IPS DF 4.7 (cell line): ENCODE measurements around the gene WNK4.

Experiments
- DNase-seq: peaks from one replicate; pipeline ENCODE4 v3.0.0-alpha.2; 2013; ENCODE audit warnings: low spot score; ENCODE audit errors: extremely low read depth

Gene WNK4

DNA sequence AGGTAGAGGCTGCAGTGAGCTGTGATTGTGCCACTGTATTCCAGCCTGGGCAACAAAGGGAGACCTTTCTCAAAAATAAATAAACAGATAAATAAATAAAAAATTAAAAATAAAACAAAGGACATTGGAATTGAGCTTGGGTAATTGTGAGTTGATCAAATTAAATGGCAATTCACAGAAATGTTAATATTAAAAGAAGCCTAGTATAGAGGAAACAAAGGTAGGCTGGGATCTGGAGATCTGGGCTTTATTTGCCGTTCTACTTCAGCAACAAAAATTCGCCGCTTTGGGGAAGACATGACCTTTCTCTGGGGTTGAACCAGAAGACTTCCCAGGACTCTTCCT lies 7.5 kb upstream of the WNK4 start:
- no peak for DNase-seq

DNA sequence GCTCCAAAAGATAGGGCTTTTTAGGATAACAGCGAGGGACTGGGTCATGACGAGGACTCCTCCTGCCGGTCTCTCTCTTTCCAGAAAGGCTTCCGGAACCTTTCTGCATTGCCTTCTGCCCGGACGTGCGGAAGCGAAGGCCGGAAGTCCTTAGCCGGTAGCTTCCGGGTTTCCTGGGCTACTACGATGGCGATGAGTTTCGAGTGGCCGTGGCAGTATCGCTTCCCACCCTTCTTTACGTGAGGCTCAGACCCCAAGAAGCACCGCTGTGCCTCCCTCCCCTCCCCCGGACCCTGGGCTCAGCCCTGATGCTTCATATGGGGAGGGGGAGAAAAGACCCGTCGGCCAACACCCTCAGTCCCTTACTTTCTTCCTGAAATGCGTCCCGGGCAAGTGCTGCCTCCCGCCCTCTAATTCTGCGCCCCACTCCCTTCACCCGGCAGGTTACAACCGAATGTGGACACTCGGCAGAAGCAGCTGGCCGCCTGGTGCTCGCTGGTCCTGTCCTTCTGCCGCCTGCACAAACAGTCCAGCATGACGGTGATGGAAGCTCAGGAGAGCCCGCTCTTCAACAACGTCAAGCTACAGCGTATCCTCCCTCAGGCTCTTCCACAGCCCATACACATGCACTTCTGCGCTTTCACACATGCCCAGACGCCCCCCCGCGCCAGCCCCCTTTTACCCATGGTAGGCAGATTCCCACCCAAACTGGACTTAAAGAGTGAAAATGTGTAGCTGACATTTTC lies 6.9 kb upstream of the WNK4 start, which contains the start of gene VPS25:
TSS of gene VPS25 (plus strand) at position 160 of the 746 bp plus-strand sequence. CDS start at position 187, 27 bp downstream.
- peak; percentile 51 for DNase-seq

DNA sequence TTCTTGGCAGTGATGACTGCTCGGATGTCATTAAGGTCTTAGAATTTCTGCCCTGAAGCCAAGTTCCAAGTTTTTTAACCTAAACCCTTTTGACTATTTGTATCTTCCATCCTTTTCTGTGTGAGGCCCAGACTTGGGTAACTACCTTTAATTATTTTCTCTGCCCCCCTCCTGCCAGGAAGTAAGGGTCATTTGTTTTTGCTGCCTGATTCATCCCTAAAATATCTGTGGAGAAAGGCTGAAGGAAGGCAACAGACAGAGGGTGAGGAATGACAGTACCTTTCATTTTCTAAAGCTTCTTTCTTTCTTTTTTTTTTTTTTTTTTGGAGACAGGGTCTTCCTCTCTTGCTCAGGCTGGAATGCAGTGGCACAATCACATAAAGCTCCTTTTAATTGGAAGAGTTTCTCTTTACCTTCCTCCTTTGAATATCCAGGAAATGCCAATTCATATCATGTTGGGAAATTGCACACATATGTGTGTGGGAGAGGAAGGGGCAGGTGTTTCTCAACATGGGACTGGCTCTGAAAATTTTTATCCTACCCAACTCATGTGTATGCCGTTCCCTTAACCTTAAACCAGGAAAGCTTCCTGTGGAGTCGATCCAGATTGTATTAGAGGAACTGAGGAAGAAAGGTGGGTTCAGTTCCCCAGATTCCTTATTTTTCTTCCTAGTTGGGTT lies 6.2 kb upstream of the WNK4 start:
- DNase-seq, result no peak

DNA sequence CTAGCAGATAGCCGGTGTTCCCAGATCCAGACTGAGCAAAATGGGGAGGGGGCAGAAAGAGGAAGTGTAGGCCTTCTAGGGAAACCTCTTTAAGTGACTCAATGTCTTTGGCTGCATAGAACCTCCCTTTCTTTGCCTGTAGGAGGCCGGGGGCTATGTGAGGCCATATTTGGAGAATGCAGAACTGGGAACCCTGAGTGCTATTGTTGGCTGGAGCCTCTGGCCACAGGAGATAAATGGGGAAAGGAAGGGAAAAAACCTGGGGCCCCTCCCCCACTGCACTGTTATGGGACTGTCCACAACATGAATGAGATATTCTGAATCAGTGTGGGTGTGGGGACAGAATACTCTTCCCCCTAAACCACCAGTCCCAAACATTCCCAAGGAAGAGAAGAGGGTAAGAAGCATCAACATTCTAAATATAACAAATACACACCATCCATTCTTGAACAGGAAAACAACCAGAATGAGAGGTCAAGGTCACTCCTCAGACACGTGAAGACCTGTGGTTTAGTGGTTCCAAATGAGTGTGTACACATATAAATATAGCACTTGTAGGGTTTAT lies 4.8 kb upstream of the WNK4 start:
- DNase-seq, result no peak

DNA sequence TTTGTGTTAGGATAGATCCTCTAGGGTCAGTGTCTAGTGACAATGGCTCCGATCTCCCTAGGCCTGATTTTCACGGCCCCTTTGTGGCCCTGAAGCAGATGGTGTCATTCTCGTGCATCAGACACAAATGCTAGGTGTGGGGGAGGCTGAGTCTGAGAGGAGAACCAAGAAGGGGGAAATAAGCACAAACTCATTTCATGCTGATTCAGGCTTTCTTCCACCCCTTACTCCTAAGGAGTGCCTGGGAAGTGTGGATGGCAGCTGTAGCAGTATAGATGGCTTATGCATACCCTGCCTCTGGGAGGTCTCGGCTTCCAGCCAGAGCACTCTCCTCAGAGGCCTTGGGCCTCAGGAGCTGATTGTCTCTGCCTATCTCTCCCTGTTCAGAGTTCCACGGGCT lies 1.8 kb upstream of the WNK4 start:
- DNase-seq, result no peak

DNA sequence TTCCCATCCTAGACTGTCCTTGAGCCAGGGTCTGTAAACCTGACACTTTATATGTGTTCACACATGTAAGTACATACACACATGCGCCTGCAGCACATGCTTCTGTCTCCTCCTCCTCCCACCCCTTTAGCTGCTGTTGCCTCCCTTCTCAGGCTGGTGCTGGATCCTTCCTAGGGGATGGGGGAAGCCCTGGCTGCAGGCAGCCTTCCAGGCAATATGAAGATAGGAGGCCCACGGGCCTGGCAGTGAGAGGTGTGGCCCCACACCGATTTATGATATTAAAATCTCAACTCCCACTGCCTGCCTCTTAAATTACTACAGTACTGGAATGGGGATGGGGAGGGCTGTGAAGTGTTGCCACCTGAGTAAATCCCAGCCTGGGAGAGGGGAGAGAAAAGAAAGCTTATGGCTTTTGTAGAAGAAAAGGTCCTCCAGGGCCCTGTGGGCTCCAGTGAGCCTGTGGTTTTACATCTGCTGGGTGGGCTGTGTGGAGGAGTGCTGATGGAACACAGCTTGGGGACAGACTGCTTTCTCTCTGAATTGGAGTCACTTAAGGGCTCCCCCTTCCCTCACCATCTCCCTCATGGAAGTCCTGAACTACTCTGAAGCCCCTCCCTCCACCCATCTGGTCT lies 990 bp upstream of the WNK4 start:
- no peak for DNase-seq

DNA sequence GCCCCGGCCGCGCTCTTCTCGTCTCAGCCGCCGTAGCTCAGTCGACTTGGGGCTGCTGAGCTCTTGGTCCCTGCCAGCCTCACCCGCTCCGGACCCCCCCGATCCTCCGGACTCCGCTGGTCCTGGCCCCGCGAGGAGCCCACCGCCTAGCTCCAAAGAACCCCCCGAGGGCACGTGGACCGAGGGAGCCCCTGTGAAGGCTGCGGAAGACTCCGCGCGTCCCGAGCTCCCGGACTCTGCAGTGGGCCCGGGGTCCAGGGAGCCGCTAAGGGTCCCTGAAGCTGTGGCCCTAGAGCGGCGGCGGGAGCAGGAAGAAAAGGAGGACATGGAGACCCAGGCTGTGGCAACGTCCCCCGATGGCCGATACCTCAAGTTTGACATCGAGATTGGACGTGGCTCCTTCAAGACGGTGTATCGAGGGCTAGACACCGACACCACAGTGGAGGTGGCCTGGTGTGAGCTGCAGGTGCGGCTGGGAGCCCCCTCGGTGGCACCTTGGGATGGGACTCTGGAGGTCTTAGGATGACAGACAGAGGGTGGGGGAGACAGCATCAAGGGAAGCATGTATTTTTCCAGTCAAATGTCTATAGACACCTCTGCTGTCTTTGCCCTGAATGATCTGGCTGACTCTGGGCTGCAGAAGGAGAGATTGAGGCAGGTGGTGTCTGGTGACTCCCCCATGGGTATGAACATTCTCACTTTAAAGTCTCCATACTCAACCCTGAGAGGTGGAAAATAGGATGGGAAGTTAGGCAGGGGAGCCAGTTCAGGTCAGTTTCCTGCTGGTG lies 635 bp downstream of the WNK4 start:
- DNase-seq, result no peak

DNA sequence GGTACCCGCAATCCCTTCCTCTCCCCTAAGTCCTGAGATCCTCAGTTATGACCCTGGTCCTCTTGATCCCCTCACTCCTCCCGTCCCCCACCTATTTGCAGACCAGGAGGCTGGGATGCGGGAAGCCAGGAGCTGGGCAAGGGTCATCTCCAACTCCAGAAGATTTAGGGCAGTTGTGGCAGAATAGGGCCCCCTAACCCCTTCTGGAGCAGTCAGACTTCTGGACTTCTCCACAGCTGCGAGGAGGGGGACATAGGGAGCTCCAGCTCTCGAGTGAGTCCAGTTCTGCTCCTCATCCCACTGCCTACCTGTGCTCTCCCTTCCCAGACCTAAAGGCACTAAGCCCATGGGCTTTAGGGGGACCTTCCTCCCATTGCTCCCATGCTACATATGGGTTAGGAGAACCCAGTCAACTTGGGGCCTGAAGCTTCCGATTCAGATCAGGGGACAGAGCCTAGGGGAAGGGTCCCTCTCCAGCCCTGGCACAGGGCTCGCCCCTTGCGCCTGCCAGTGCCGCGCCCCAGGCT lies 1.3 kb downstream of the WNK4 start:
- DNase-seq, result no peak

DNA sequence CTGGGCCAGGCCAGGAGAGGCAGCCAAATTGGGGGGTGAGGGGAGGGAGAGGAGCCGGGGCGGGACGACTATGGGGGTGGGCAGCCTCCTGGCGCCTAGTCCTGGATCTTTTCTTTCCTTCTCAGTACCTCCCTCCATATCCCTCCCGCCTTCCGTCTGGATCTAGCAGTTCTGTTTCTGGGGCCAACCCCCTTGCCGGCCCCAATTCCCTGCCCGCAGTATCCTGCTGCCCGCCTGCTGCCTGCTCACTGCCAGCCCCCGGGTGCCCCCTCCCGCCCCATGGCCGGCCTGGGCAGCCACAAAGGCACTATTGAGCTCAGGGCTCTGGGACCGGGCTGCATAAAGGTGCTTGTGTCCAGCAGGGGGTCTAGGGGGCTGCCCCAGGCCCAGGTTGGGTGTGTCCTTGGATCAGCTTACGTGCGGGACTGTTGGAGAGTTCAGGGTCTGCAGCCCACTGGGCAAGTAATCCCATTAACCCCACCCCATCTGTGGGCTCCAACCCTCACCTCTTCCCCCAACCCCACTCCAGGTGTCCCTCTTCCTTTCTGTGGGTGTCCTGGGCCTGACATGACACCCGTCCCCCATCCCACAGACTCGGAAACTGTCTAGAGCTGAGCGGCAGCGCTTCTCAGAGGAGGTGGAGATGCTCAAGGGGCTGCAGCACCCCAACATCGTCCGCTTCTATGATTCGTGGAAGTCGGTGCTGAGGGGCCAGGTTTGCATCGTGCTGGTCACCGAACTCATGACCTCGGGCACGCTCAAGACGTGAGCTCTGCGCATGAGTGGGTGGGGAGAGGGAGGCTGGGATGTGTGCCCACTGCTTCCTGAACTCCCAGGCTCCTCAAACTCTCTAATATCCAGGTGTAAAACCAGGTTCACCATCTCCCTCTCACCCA lies 2.0 kb downstream of the WNK4 start:
- DNase-seq, result no peak

DNA sequence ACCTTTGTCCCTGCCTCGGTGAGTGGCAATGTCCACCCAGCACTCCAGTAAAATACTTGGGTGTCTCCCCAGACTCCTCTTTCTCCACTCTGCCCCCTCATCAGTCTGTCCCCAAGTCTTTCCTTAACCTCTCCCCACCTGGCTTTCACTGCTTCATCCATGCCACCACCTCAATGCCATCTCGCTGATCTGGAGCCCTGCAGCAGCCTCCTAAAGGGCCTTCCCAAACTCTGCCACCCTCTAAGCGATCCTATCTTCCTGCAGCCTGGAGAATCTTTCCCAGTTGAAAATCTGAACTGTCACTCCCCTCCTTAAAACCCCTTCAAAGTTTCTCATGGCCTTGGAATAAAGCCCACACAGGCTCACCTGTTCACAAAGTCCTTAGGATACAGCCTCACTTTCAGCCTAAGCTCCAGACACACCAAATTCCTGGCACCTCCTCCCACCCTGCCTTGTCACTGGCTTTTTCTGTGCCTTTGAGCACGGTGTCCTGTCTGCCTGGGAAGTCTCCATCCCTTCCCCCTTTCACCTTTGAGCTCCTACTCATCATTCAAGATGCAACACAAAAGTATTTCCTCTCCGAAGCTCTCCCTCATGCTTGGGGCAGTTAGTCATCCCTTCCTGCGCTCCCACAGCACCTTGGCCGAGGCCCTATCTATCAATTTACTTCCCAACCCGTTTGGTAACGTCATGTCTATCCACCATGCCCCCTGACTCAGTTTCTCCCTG lies 2.8 kb downstream of the WNK4 start:
- no peak for DNase-seq

DNA sequence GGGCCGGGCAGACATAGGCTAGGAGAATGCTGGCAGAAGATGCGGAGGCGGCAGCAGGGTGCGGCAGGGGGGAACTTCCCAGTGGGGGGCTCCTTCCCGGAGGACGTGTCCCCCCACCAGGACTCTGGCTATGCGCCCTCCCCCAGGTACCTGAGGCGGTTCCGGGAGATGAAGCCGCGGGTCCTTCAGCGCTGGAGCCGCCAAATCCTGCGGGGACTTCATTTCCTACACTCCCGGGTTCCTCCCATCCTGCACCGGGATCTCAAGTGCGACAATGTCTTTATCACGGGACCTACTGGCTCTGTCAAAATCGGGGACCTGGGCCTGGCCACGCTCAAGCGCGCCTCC lies 3.4 kb downstream of the WNK4 start:
- DNase-seq, result no peak

DNA sequence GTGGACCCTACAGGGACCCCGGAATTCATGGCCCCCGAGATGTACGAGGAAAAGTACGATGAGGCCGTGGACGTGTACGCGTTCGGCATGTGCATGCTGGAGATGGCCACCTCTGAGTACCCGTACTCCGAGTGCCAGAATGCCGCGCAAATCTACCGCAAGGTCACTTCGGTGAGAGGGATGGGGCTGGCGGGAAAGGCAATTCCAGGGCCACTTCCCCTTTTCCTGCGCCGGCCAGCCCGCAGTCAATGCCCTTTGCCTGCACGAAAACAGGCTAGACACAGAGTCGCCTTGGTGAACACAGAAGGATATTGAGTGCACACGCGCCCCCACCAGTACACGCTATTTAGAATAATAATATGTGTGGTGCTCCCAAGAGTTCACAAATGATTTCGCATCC lies 4.0 kb downstream of the WNK4 start:
- no peak for DNase-seq

DNA sequence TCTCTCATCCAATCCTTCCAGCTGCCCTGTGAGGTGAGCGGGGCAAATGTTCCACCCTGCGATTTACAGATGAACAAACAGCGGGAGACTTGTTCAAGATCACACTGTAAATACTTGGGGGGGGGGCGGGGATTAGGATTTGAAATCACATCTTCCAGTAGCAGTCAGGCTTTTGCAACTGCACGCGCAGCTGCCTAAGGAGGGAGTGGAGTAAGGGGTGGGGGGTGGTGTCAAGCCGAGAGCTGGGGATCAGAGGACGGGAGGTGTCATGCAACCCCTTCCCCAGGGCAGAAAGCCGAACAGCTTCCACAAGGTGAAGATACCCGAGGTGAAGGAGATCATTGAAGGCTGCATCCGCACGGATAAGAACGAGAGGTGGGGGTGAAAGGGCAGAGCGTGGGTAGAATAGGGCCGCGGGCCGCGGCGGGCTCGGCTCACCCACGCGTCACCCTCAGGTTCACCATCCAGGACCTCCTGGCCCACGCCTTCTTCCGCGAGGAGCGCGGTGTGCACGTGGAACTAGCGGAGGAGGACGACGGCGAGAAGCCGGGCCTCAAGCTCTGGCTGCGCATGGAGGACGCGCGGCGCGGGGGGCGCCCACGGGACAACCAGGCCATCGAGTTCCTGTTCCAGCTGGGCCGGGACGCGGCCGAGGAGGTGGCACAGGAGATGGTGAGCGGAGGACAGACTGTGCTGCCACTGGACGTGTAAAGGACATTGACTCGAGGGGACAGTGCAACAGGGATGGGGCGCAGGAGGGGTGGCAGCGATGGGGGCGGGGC lies 4.6 kb downstream of the WNK4 start:
- no peak for DNase-seq

DNA sequence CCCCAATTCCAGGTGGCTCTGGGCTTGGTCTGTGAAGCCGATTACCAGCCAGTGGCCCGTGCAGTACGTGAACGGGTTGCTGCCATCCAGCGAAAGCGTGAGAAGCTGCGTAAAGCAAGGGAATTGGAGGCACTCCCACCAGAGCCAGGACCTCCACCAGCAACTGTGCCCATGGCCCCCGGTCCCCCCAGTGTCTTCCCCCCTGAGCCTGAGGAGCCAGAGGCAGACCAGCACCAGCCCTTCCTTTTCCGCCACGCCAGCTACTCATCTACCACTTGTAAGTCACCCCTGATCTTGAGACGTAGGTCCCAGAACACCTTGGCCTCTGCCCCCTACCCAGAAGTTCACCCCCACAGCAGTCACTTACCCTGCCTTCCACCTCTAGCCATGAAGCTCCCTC lies 6.9 kb downstream of the WNK4 start:
- DNase-seq, result no peak

DNA sequence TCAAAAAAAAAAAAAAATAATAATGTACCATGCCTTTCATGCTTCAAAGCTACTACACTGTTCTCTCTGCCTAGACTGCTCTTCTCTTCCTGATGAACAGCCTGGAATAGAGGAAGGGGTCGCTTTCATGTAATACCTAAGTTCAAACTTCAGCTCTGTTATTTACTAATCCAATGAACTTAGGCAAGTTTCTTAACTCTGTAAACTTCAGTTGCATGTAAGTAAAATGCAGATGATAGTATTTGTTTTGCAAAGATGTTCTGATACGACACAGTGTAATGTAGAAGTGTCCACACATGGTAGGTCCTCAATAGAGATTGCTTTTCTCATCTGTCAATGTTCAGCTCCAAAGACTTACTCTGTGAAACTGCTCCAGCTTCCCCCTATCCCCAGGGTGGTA lies 11.5 kb downstream of the WNK4 start:
- no peak for DNase-seq

DNA sequence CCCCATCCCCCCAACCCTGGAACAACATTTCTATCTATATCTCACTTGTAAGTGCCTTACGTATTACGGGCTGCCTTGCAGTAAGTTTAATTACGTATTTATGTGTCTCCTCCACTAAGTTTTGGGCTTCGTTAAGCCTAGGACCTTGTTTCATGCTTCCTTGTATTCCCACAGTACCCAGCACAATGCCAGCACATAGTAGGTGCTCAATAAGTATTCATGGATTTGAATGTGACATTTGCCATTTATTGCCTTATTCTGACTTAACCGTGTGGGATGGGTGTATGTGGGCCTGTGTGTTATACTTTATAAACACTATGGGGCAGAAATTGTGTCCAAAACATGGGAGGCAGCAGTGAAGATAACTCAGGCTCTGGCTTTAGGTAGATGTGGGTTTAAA lies 12.1 kb downstream of the WNK4 start:
- DNase-seq, result no peak

DNA sequence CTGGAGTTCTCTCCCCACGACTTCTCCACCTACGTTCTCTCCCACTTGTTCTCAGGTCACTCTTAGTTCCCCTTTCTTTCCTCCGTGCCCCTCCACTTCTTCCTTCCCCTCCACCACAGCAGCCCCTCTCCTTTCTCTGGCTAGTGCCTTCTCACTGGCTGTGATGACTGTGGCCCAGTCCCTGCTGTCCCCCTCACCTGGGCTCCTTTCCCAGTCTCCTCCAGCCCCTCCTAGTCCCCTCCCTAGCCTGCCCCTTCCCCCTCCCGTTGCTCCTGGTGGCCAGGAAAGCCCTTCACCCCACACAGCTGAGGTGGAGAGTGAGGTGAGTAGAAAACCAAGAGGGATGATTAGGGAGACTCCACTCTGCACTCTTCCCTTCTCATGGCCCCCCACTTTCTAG lies 14.7 kb downstream of the WNK4 start:
- no peak for DNase-seq

DNA sequence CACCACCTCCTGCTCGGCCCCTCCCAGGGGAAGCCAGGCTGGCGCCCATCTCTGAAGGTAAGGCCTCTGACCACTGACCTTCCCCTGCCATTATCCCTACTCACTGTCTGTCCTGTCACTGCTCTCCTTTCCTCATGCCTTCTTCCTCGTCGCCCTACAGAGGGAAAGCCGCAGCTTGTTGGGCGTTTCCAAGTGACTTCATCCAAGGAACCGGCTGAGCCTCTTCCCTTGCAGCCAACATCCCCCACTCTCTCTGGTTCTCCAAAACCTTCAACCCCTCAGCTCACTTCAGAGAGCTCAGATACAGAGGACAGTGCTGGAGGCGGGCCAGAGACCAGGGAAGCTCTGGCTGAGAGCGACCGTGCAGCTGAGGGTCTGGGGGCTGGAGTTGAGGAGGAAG lies 15.1 kb downstream of the WNK4 start:
- no peak for DNase-seq
